Measurements from ENCODE around the gene AMOTL2. TPM values are rescaled to one million over a fixed set of nuclear protein-coding genes. Genes with fewer than 3 reads are reported as not detected.

Gene AMOTL2
- total RNA-seq, 1 donor from 2014 or later, result not detected

GRCh38 chr3:134376786-134377426 is 2.7 kb upstream of the AMOTL2 start:
- intact Hi-C loops (cut with micrococcal nuclease), result loop anchor here (5.0 to 10.0 kb wide), 2 partner anchors 70 to 162 kb away; no protein-coding TSS in a partner anchor
- H3K4me3 Mint-ChIP-seq (ENCODE audit: low read depth), result no peak overlapping the region
- peaks cover 63% of the 10 kb centered on the region for H3K27me3 Mint-ChIP-seq (ENCODE audit: low read depth)
- no peak for DNase-seq (ENCODE audit: low spot score)
- H3K4me1 Mint-ChIP-seq (ENCODE audit: low read depth), result peaks cover 5% of the 10 kb centered on the region
- no peak overlapping the region for H3K27ac Mint-ChIP-seq
- no peaks in the 10 kb centered on the region for H3K9me3 Mint-ChIP-seq
- H3K36me3 Mint-ChIP-seq (ENCODE audit: low read depth), result no peaks in the 10 kb centered on the region

GRCh38 chr3:134376385-134376765 is 2.1 kb upstream of the AMOTL2 start:
- H3K36me3 Mint-ChIP-seq (ENCODE audit: low read depth), result no peaks in the 10 kb centered on the region
- intact Hi-C loops (cut with micrococcal nuclease), result loop anchor here (5.0 to 10.0 kb wide), 2 partner anchors 69 to 162 kb away; no protein-coding TSS in a partner anchor
- no peak overlapping the region for H3K4me3 Mint-ChIP-seq (ENCODE audit: low read depth)
- no peak for DNase-seq (ENCODE audit: low spot score)
- H3K27me3 Mint-ChIP-seq (ENCODE audit: low read depth), result peaks cover 60% of the 10 kb centered on the region
- H3K4me1 Mint-ChIP-seq (ENCODE audit: low read depth), result peaks cover 5% of the 10 kb centered on the region
- H3K27ac Mint-ChIP-seq, result no peak overlapping the region
- H3K9me3 Mint-ChIP-seq, result no peaks in the 10 kb centered on the region

- H3K4me1 Mint-ChIP-seq (ENCODE audit: low read depth), result peaks cover 5% of the 10 kb centered on the region
- no peak overlapping the region for H3K27ac Mint-ChIP-seq
- intact Hi-C loops (cut with micrococcal nuclease), result loop anchor here (5.0 to 10.0 kb wide), 2 partner anchors 68 to 161 kb away; no protein-coding TSS in a partner anchor
- H3K4me3 Mint-ChIP-seq (ENCODE audit: low read depth), result no peak overlapping the region
- H3K36me3 Mint-ChIP-seq (ENCODE audit: low read depth), result no peaks in the 10 kb centered on the region
- peaks cover 56% of the 10 kb centered on the region for H3K27me3 Mint-ChIP-seq (ENCODE audit: low read depth)
- no peak for DNase-seq (ENCODE audit: low spot score)
- no peaks in the 10 kb centered on the region for H3K9me3 Mint-ChIP-seq
These were observed 1.5 kb upstream of the AMOTL2 start for GRCh38 chr3:134375582-134376384.

- DNase-seq (ENCODE audit: low spot score), result no peak
- Mint-ChIP-seq H3K27me3 (ENCODE audit: low read depth) (peaks cover 49% of the 10 kb centered on the region), H3K9me3 (no peaks in the 10 kb centered on the region), H3K36me3 (ENCODE audit: low read depth) (no peaks in the 10 kb centered on the region), H3K27ac (no peak overlapping the region), H3K4me1 (ENCODE audit: low read depth) (peaks cover 5% of the 10 kb centered on the region), H3K4me3 (ENCODE audit: low read depth) (peak overlapping the region; percentile 73)
- intact Hi-C loops (cut with micrococcal nuclease), result loop anchor here (5.0 to 10.0 kb wide), 2 partner anchors 68 to 160 kb away; no protein-coding TSS in a partner anchor
These were observed 739 bp upstream of the AMOTL2 start for GRCh38 chr3:134374791-134375581.

- peaks cover 5% of the 10 kb centered on the region for H3K4me1 Mint-ChIP-seq (ENCODE audit: low read depth)
- intact Hi-C loops (cut with micrococcal nuclease), result loop anchor here (10.0 kb wide), 1 partner anchor 159 kb away; no protein-coding TSS in a partner anchor
- no peak overlapping the region for H3K4me3 Mint-ChIP-seq (ENCODE audit: low read depth)
- H3K9me3 Mint-ChIP-seq, result no peaks in the 10 kb centered on the region
- no peak overlapping the region for H3K27ac Mint-ChIP-seq
- H3K27me3 Mint-ChIP-seq (ENCODE audit: low read depth), result peaks cover 43% of the 10 kb centered on the region
- no peaks in the 10 kb centered on the region for H3K36me3 Mint-ChIP-seq (ENCODE audit: low read depth)
- no peak for DNase-seq (ENCODE audit: low spot score)
These were observed 759 bp downstream of the AMOTL2 start for GRCh38 chr3:134373271-134374104.

GRCh38 chr3:134372396-134373270 is 1.6 kb downstream of the AMOTL2 start:
- no peaks in the 10 kb centered on the region for H3K36me3 Mint-ChIP-seq (ENCODE audit: low read depth)
- intact Hi-C loops (cut with micrococcal nuclease), result loop anchor here (10.0 kb wide), 1 partner anchor 158 kb away; no protein-coding TSS in a partner anchor
- H3K4me1 Mint-ChIP-seq (ENCODE audit: low read depth), result peaks cover 5% of the 10 kb centered on the region
- H3K27me3 Mint-ChIP-seq (ENCODE audit: low read depth), result peaks cover 43% of the 10 kb centered on the region
- no peak overlapping the region for H3K4me3 Mint-ChIP-seq (ENCODE audit: low read depth)
- H3K27ac Mint-ChIP-seq, result no peak overlapping the region
- no peaks in the 10 kb centered on the region for H3K9me3 Mint-ChIP-seq
- no peak for DNase-seq (ENCODE audit: low spot score)

DNA sequence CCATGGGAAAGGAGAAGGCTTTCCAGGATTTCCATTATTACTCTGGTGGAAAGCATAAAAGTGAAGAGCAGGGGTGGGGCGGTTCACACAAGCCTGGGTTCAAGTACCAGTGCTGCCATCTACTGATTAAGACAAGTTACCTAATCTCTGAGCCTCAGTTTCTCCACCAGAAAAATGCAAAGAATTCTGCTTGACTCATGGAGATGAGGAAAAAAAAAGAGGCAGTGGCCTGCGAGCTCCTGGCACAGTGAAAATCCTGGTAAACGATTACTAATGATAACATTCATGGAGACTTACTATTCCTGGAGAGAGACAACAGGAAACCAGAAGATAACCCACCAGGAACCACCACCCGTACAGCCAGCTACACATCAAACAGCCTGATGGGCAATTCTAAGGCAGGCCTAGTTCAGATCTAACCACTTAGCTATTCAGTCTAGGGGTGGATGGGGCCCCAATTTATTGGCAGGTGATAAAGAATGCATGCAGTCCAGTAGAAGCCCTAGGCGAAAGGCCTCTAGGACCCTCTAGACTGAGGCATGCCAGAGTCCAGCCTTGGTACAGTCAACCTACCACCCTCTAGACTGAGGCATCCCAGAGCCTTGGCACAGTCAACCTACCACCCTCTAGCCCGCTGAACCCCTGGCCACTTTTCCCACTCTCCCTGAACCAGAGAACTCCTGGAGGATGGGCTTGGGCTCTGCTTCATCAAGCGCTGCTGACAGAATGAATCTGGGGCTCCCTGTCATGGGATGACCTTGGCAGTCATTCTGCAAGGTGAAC is 2.5 kb downstream of the AMOTL2 start:
- Mint-ChIP-seq H3K4me1 (ENCODE audit: low read depth) (peaks cover 5% of the 10 kb centered on the region), H3K4me3 (ENCODE audit: low read depth) (no peak overlapping the region), H3K27ac (no peak overlapping the region), H3K9me3 (no peaks in the 10 kb centered on the region), H3K36me3 (ENCODE audit: low read depth) (no peaks in the 10 kb centered on the region), H3K27me3 (ENCODE audit: low read depth) (peaks cover 41% of the 10 kb centered on the region)
- no peak for DNase-seq (ENCODE audit: low spot score)
- intact Hi-C loops (cut with micrococcal nuclease), result loop anchor here (10.0 kb wide), 1 partner anchor 157 kb away; no protein-coding TSS in a partner anchor

GRCh38 chr3:134370611-134371531 is 3.4 kb downstream of the AMOTL2 start:
- Mint-ChIP-seq H3K4me1 (ENCODE audit: low read depth) (peaks cover 5% of the 10 kb centered on the region), H3K36me3 (ENCODE audit: low read depth) (no peaks in the 10 kb centered on the region), H3K27me3 (ENCODE audit: low read depth) (peaks cover 33% of the 10 kb centered on the region), H3K27ac (no peak overlapping the region), H3K4me3 (ENCODE audit: low read depth) (no peak overlapping the region), H3K9me3 (no peaks in the 10 kb centered on the region)
- DNase-seq (ENCODE audit: low spot score), result no peak
- intact Hi-C loops (cut with micrococcal nuclease), result loop anchor here (10.0 kb wide), 1 partner anchor 156 kb away; no protein-coding TSS in a partner anchor

DNA sequence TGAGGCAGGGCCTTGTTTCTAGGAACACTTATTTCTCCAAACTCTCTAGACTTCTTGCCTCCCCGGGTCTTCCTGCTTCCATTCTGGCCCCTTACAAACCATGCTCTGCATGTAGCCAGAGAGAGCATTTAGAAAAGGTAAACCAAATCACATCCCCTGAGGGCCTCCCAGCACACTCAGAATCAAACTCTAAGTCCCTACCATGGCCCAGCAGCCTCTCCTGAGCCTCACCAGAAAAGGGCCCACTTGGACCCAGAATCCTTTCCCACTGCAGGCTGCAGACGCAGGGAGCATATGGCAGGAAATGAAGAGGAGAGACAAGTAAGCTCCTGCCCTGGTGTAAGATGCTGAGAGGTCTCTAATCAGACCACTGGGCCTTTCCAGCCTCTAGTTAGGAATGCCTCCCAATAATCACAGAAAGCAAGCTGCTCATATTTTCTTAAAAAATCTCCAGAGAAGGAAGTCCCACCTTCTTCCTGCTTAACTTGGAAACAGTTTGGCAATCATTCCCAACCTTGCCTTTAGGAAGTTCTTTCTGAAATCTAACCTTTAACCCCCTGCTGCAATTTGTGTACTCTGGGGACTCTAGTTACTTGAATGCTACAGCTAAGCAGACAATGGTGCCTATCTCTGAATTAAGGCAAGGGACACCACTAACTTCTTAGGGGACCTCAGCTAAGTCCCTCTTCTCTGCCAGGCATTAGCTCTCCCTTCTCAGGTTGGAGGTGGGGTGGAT is 4.2 kb downstream of the AMOTL2 start:
- H3K36me3 Mint-ChIP-seq (ENCODE audit: low read depth), result no peaks in the 10 kb centered on the region
- intact Hi-C loops (cut with micrococcal nuclease), result loop anchor here (10.0 kb wide), 1 partner anchor 155 kb away; no protein-coding TSS in a partner anchor
- H3K27me3 Mint-ChIP-seq (ENCODE audit: low read depth), result peaks cover 31% of the 10 kb centered on the region
- no peaks in the 10 kb centered on the region for H3K9me3 Mint-ChIP-seq
- DNase-seq (ENCODE audit: low spot score), result no peak
- no peak overlapping the region for H3K27ac Mint-ChIP-seq
- H3K4me1 Mint-ChIP-seq (ENCODE audit: low read depth), result peaks cover 7% of the 10 kb centered on the region
- no peak overlapping the region for H3K4me3 Mint-ChIP-seq (ENCODE audit: low read depth)
